Smooth muscle cell of bladder (primary cell): Measurements from ENCODE around the gene KCNQ4. TPM values are rescaled to one million over a fixed set of nuclear protein-coding genes. Genes with fewer than 3 reads are reported as not detected.

Experiments
- total RNA-seq: library from RNA; depleted of rRNA; stranded (reverse); fragments of >200 nt; gene quantifications from 2 replicates; pipeline ENCODE4 v1.2.3, GENCODE V29; 2014

KCNQ4 gene
- under 0.01 TPM in 1 of 2 replicates, not detected in the other for total RNA-seq

DNA sequence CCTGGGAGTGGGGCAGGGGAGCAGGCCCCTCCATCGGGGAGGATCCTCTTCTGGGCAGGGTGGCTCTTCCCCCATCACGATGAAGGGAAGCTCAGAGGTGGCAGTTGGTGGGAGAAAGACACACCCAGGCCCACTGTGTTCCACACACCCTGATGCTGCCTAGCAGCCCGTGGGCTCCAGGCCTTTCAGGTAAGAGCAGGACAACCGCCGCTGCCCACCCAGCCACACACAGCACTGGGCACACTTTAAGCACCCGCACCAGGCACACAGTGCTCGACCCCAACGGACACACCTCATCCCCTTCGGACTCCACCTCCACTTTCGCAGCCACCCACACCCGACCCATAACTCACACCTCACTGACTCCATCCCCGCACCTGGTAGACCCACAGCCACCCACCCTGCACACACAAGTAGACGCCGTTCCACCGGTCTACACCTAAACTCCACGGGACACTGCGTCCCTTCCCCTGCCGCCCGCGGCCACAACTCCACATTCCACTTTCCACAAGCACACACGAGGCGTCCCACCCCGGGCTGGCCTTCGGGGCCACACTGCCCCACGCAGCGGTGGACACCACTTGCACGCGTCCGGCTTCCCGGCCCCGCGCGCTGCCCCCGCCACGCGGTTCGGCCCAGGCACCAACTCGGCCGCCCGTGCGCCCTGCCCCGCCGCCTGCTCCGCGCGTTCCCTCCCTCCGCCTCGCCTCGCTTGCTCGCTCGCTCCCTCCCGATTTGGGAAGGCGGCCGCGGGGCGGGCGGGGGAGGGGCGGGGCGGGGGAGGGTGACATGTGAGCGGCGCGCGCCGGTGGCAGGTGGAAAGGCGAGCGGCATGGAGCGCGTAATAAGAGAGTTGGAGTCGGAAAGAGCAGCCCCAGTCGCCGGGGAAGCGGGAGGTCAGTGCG, at the start of gene KCNQ4:
TSS of gene KCNQ4 (plus strand) at position 787 of the 905 bp plus-strand sequence. CDS start 307 bp downstream, outside the sequence.

GRCh38 chr1:40862008-40862863, 78.6 kb downstream of the KCNQ4 start, which contains the start of gene CITED4:
Gene CITED4, minus strand, starts transcription at chr1:40862363. Its CDS starts 236 bp downstream, at chr1:40862127.

Other genes starting within 250 kb of the KCNQ4 start
- gene RIMS3, start 118.1 kb upstream of the KCNQ4 start, total RNA-seq = 0.14 and 0.18 TPM in 2 replicates
- 15.6 and 18.0 TPM in 2 replicates for gene NFYC, start 92.1 kb upstream of the KCNQ4 start, total RNA-seq
- gene CITED4, start 78.6 kb downstream of the KCNQ4 start, total RNA-seq = 1.5 and 2.1 TPM in 2 replicates
- 18.2 and 20.1 TPM in 2 replicates for gene CTPS1, start 195.9 kb downstream of the KCNQ4 start, total RNA-seq
- 0.28 and 0.55 TPM in 2 replicates for gene SLFNL1, start 237.9 kb downstream of the KCNQ4 start, total RNA-seq